ENCODE results near the gene GAPT. TPM values are rescaled to one million over a fixed set of nuclear protein-coding genes. Genes with fewer than 3 reads are reported as not detected.

Gene GAPT
- total RNA-seq, 1 experiment from 2014 or later: not detected

DNA sequence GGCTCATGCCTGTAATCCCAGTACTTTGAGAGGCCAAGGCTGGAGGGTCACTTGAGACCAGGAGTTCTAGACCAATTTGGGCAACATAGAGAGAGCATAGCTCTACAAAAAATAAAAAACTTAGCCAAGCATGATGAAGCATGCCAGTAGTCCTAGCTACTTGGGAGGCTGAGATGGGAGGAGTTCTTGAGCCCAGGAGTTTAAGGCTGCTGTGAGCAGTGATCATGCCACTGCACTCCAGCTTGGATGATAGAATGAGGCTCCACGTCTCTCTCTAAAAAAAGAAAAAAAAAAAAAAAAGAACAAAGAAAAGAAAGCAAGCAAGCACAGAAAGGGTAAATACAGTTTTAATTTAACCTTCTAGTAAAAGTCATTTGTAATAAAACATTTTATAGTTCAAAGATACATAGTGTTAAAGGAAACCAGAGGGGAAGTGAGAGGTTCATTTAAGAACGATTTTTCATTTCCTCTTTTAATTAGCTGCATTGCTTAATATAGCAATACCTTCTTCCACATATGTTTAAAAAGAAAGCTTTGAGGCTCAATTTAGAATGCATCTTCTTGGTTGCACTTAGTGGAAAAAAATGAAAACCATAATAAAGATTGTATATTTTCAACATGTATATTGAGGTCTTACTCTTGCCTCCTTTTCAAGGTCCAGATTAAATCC, 14.9 kb downstream of the GAPT start:
- no peaks in the 10 kb centered on the region for H3K79me2 ChIP-seq (ENCODE audit: low read length)
- no peak for TF ChIP-seq EZH2 (IDR thresholded peaks at IDR 0.05; ENCODE audit: low read length, unreplicated experiment)
- H3K9me2 ChIP-seq (replicated peaks; ENCODE audit: low read length): no peaks in the 10 kb centered on the region
- H3K9ac ChIP-seq (ENCODE audit: low read length): no peak overlapping the region
- no peak overlapping the region for H3K27ac ChIP-seq (ENCODE audit: low read length)
- H3F3A ChIP-seq (ENCODE audit: low read length, unreplicated experiment): no peaks in the 10 kb centered on the region
- no peaks in the 10 kb centered on the region for H4K20me1 ChIP-seq (ENCODE audit: low read length)
- intact Hi-C loops (cut with micrococcal nuclease): no loop called here
- H3K27me3 ChIP-seq (ENCODE audit: low read length): peaks cover 33% of the 10 kb centered on the region
- CTCF ChIA-PET: no interaction called here
- no peak overlapping the region for H2AFZ ChIP-seq (ENCODE audit: low read length)
- ATAC-seq (no peak), DNase-seq (no peak)
- H3K4me2 ChIP-seq (ENCODE audit: low read length): no peak overlapping the region
- BruUV-seq (replicated peaks): no TSS peak
- H3K36me3 ChIP-seq (ENCODE audit: low read depth, low read length): no peaks in the 10 kb centered on the region
- no peaks in the 10 kb centered on the region for H3K9me3 ChIP-seq (ENCODE audit: low read length)
- no peaks in the 10 kb centered on the region for H3K4me1 ChIP-seq (ENCODE audit: insufficient read depth, low read length)
- POLR2A ChIA-PET (ENCODE audit: unreplicated experiment): no interaction called here
- H3K4me3 ChIP-seq (ENCODE audit: low read length): no peak overlapping the region

DNA sequence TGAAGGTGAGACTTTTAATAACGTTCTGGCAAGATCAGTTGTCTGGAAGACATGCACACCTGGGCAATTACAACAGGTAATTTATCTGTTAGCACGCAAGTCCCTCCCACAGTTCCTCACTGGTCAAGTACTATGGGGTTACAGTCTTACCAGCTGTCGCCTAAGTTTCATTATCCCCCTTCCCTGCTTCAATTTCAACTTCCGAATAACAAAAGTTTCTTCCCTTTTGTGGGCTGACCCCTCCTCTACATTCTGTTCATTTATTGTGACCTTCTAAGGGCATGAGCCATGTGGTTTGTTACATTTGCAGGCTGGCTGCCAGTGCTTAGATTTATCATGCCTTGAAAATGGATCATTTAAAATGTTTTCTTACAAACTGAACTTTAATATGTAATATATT, 16.5 kb downstream of the GAPT start:
- Histone ChIP-seq H2AFZ (ENCODE audit: low read length) (no peak overlapping the region), H3F3A (ENCODE audit: low read length, unreplicated experiment) (no peaks in the 10 kb centered on the region), H4K20me1 (ENCODE audit: low read length) (no peaks in the 10 kb centered on the region), H3K4me3 (ENCODE audit: low read length) (no peak overlapping the region), H3K36me3 (ENCODE audit: low read depth, low read length) (no peaks in the 10 kb centered on the region), H3K79me2 (ENCODE audit: low read length) (no peaks in the 10 kb centered on the region), H3K27ac (ENCODE audit: low read length) (no peak overlapping the region), H3K4me1 (ENCODE audit: insufficient read depth, low read length) (no peaks in the 10 kb centered on the region), H3K9ac (ENCODE audit: low read length) (no peak overlapping the region), H3K27me3 (ENCODE audit: low read length) (peaks cover 31% of the 10 kb centered on the region), H3K9me3 (ENCODE audit: low read length) (no peaks in the 10 kb centered on the region), H3K9me2 (replicated peaks; ENCODE audit: low read length) (no peaks in the 10 kb centered on the region), H3K4me2 (ENCODE audit: low read length) (no peak overlapping the region)
- intact Hi-C loops (cut with micrococcal nuclease): no loop called here
- BruUV-seq (replicated peaks): no TSS peak
- ChIA-PET POLR2A (ENCODE audit: unreplicated experiment) (no interaction called here), CTCF (no interaction called here)
- no peak for ATAC-seq
- DNase-seq: no peak
- no peak for TF ChIP-seq CTCF (conservative IDR thresholded peaks at IDR 0.05; ENCODE audit: low read depth, low read length)
- no peak for TF ChIP-seq EZH2phosphoT487 (IDR thresholded peaks at IDR 0.05; ENCODE audit: borderline replicate concordance, low read length)
- no peak for TF ChIP-seq EZH2 (IDR thresholded peaks at IDR 0.05; ENCODE audit: low read length, unreplicated experiment)

GRCh38 chr5:58517198-58517597, 26.0 kb downstream of the GAPT start:
- H3K9ac ChIP-seq (ENCODE audit: low read length): no peak overlapping the region
- H3K36me3 ChIP-seq (ENCODE audit: low read depth, low read length): no peaks in the 10 kb centered on the region
- no peak for TF ChIP-seq CTCF (conservative IDR thresholded peaks at IDR 0.05; ENCODE audit: low read depth, low read length)
- TF ChIP-seq EZH2 (IDR thresholded peaks at IDR 0.05; ENCODE audit: low read length, unreplicated experiment): no peak
- TF ChIP-seq EZH2phosphoT487 (IDR thresholded peaks at IDR 0.05; ENCODE audit: borderline replicate concordance, low read length): no peak
- H3K4me2 ChIP-seq (ENCODE audit: low read length): no peak overlapping the region
- intact Hi-C loops (cut with micrococcal nuclease): no loop called here
- no peaks in the 10 kb centered on the region for H3K4me1 ChIP-seq (ENCODE audit: insufficient read depth, low read length)
- ChIA-PET POLR2A (ENCODE audit: unreplicated experiment) (no interaction called here), CTCF (no interaction called here)
- no peaks in the 10 kb centered on the region for H3F3A ChIP-seq (ENCODE audit: low read length, unreplicated experiment)
- no peak overlapping the region for H3K27ac ChIP-seq (ENCODE audit: low read length)
- no peaks in the 10 kb centered on the region for H3K9me2 ChIP-seq (replicated peaks; ENCODE audit: low read length)
- no peaks in the 10 kb centered on the region for H3K27me3 ChIP-seq (ENCODE audit: low read length)
- H3K9me3 ChIP-seq (ENCODE audit: low read length): no peaks in the 10 kb centered on the region
- H3K4me3 ChIP-seq (ENCODE audit: low read length): no peak overlapping the region
- H3K79me2 ChIP-seq (ENCODE audit: low read length): no peaks in the 10 kb centered on the region
- H4K20me1 ChIP-seq (ENCODE audit: low read length): no peaks in the 10 kb centered on the region
- H2AFZ ChIP-seq (ENCODE audit: low read length): no peak overlapping the region
- DNase-seq (no peak), ATAC-seq (no peak)
- no TSS peak for BruUV-seq (replicated peaks)
